Activated T-cell treated with anti-CD3 and anti-CD28 coated beads for 48 hours (primary cell): ENCODE measurements around the gene PPP1R18.
"Not testable (repeated sequence)": the region's sequence is repeated elsewhere in the genome, so short reads cannot be mapped to it uniquely, and the experiment has no call there.

Experiments
- DNase-seq: peaks from one replicate; pipeline ENCODE4 v3.0.0-alpha.2; 2020; ENCODE audit warnings: low read depth

Gene PPP1R18

GRCh38 chr6:30719791-30720737 is 33.6 kb upstream of the PPP1R18 start, which contains the start of gene TUBB:
Gene TUBB (plus strand): TSS chr6:30720352. CDS start chr6:30720507, 155 bp downstream.
- peak; percentile 95 for DNase-seq

GRCh38 chr6:30719356-30719755 is 32.9 kb upstream of the PPP1R18 start:
- no peak for DNase-seq

GRCh38 chr6:30717845-30718720 is 31.6 kb upstream of the PPP1R18 start:
- not testable (repeated sequence) for DNase-seq

GRCh38 chr6:30717129-30717844 is 30.8 kb upstream of the PPP1R18 start, which contains the start of gene MDC1:
Gene MDC1 (minus strand): TSS chr6:30717281. CDS start chr6:30715175, 2,106 bp downstream.
- peak; percentile 97 for DNase-seq

- no peak for DNase-seq
Measured at GRCh38 chr6:30716879-30717128, 30.4 kb upstream of the PPP1R18 start.

- no peak for DNase-seq
Measured at GRCh38 chr6:30714263-30714662, 27.8 kb upstream of the PPP1R18 start.

GRCh38 chr6:30712441-30712945 is 26.0 kb upstream of the PPP1R18 start:
- DNase-seq, result no peak

- no peak for DNase-seq
Measured at GRCh38 chr6:30711758-30712380, 25.4 kb upstream of the PPP1R18 start.

- DNase-seq, result no peak
Measured at GRCh38 chr6:30709101-30709868, 22.8 kb upstream of the PPP1R18 start.

- no peak for DNase-seq
Measured at GRCh38 chr6:30707281-30707850, 20.9 kb upstream of the PPP1R18 start.

- DNase-seq, result no peak
Measured at GRCh38 chr6:30705620-30706019, 19.2 kb upstream of the PPP1R18 start.

GRCh38 chr6:30703821-30704220 is 17.4 kb upstream of the PPP1R18 start:
- DNase-seq, result no peak

GRCh38 chr6:30703011-30703410 is 16.6 kb upstream of the PPP1R18 start:
- no peak for DNase-seq

- DNase-seq, result no peak
Measured at GRCh38 chr6:30700340-30700739, 13.9 kb upstream of the PPP1R18 start.

- DNase-seq, result no peak
Measured at GRCh38 chr6:30696432-30696831, 10.0 kb upstream of the PPP1R18 start.

GRCh38 chr6:30691208-30691847 is 4.9 kb upstream of the PPP1R18 start:
- DNase-seq, result no peak

GRCh38 chr6:30690403-30691207 is 4.2 kb upstream of the PPP1R18 start, which contains the start of gene NRM:
Gene NRM (minus strand): TSS chr6:30690984. CDS start chr6:30690974, 10 bp downstream.
- DNase-seq, result peak; percentile 80

GRCh38 chr6:30689985-30690384 is 3.5 kb upstream of the PPP1R18 start:
- no peak for DNase-seq
